ENCODE data around the gene ALG1. TPM values are rescaled to one million over a fixed set of nuclear protein-coding genes. Genes with fewer than 3 reads are reported as not detected.
"Not testable (repeated sequence)": the region's sequence is repeated elsewhere in the genome, so short reads cannot be mapped to it uniquely, and the experiment has no call there.

Gene ALG1
- total and polyA plus RNA-seq, 5 donors from 2014 or later: 13.4 to 38.8 (median 34.0) TPM

DNA sequence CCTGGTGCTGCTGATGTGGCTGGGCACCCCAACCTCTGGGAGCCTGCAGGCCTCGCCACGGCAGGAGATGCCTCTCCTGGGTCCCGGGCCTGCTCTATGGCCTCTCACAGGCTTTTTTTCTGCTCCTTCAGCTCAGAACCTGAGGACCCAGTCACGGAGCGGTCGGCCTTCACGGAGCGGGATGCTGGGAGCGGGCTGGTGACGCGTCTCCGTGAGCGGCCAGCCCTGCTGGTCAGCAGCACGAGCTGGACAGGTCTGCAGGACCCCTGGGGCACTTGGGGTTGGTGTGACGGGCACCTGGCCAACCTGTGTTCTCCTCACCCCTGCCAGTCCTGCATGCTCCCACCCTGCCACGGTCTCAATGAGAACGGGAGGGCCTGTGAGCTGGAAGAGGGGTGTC lies 7.0 kb downstream of the ALG1 start:
- H3K4me1 ChIP-seq (ENCODE audit: control insufficient read depth, insufficient read depth, low read length, poor library complexity, severe bottlenecking): no peaks in the 10 kb centered on the region
- Mint-ChIP-seq H3K9me3 (no peaks in the 10 kb centered on the region), H3K27ac (no peak overlapping the region), H3K4me3 (no peak overlapping the region), H3K27me3 (no peaks in the 10 kb centered on the region), H3K4me1 (peaks cover 3 to 14% (median 8%) of the 10 kb centered on the region in 4 donors), H3K36me3 (peaks cover 28% of the 10 kb centered on the region)
- ATAC-seq (ENCODE audit: low read depth in 2 of 2): no peak
- peaks cover 37% of the 10 kb centered on the region for H3K36me3 ChIP-seq (ENCODE audit: control insufficient read depth, insufficient read depth, low read length)
- no peaks in the 10 kb centered on the region for H3K27me3 ChIP-seq (ENCODE audit: control insufficient read depth, insufficient read depth, low read length)
- no peak overlapping the region for H3K27ac ChIP-seq (ENCODE audit: insufficient read depth, low read length, poor library complexity, severe bottlenecking)
- no peaks in the 10 kb centered on the region for H3K9me3 ChIP-seq (ENCODE audit: control insufficient read depth in 2 of 2, low read length in 2 of 2)
- DNase-seq: no peak
- H3K4me3 ChIP-seq (ENCODE audit: low read depth, low read length): no peak overlapping the region

DNA sequence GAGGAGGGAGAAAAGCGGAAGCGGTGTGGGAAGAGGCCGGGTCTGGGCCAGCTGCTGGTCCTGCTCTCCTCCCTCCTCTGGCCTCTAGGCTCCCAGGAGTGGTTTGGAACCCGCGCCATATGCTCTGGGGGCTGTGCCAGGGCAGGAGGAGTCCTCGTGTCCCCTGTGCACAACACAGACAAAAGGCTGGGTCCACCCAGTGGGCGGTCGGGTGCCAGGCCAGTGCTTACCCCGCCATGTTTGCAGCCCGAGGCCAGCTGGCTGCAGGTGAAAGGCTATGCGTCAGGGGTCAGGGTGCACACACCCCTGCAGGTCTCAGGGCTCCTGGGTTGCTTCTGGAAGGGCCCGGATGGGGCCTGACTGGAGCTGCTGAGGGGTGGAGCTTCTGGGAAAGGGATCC lies 8.8 kb downstream of the ALG1 start:
- H3K9me3 Mint-ChIP-seq; H3K27ac ChIP-seq (ENCODE audit: insufficient read depth, low read length, poor library complexity, severe bottlenecking); H3K4me3 Mint-ChIP-seq; ATAC-seq (ENCODE audit: low read depth in 2 of 2); H3K27me3 ChIP-seq (ENCODE audit: control insufficient read depth, insufficient read depth, low read length); H3K9me3 ChIP-seq (ENCODE audit: control insufficient read depth in 2 of 2, low read length in 2 of 2); H3K27ac Mint-ChIP-seq; H3K4me1 ChIP-seq (ENCODE audit: control insufficient read depth, insufficient read depth, low read length, poor library complexity, severe bottlenecking); H3K4me3 ChIP-seq (ENCODE audit: low read depth, low read length); H3K27me3 Mint-ChIP-seq; DNase-seq; H3K4me1 Mint-ChIP-seq: not testable (repeated sequence)
- H3K36me3 ChIP-seq (ENCODE audit: control insufficient read depth, insufficient read depth, low read length): peaks cover 33% of the 10 kb centered on the region
- peaks cover 32% of the 10 kb centered on the region for H3K36me3 Mint-ChIP-seq

DNA sequence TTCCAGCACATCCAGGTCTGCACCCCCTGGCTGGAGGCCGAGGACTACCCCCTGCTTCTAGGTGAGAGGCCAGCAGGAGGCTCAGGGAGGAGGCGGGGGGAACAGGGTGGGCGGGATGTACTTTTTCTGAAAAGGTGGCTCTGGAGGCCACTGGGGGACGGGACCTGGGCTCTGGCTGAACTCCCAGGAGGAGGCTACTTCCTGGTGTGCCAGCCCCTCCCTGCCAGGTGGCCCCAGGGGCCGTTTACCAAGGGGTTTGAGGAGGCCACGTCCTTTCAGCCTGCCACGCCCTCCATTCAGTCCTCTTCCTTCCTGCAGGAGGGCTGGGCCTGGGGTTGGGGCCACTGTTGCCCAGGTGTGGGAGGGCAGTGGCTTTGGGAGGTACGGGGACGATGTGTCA lies 9.4 kb downstream of the ALG1 start:
- H3K27me3 ChIP-seq (ENCODE audit: control insufficient read depth, insufficient read depth, low read length); H3K27me3 Mint-ChIP-seq; H3K27ac Mint-ChIP-seq; H3K4me3 Mint-ChIP-seq; H3K4me1 Mint-ChIP-seq; H3K9me3 ChIP-seq (ENCODE audit: control insufficient read depth in 2 of 2, low read length in 2 of 2); H3K9me3 Mint-ChIP-seq; H3K27ac ChIP-seq (ENCODE audit: insufficient read depth, low read length, poor library complexity, severe bottlenecking); DNase-seq; H3K4me1 ChIP-seq (ENCODE audit: control insufficient read depth, insufficient read depth, low read length, poor library complexity, severe bottlenecking); ATAC-seq (ENCODE audit: low read depth in 2 of 2); H3K4me3 ChIP-seq (ENCODE audit: low read depth, low read length): not testable (repeated sequence)
- peaks cover 30% of the 10 kb centered on the region for H3K36me3 ChIP-seq (ENCODE audit: control insufficient read depth, insufficient read depth, low read length)
- H3K36me3 Mint-ChIP-seq: peaks cover 29% of the 10 kb centered on the region

DNA sequence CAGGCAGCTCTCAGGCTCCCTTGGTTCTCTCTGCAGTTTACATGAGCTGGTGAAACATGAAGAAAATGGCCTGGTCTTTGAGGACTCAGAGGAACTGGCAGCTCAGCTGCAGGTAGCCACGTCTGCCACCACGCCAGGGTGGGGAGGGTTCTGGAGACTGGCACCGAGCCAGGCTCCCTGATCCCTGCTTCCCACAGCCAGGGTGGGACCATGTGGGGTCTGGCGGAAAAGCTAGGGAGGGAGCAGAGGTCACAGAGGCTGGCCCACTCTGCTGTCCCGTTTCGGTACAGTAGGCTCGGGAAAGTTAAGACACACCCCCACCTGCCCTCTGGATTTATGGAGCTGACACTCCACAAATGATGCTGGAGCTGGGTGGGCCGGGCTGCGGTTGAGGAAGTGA lies 12.0 kb downstream of the ALG1 start:
- not testable (repeated sequence) for DNase-seq; H3K27me3 Mint-ChIP-seq; ATAC-seq (ENCODE audit: low read depth in 2 of 2); H3K4me1 Mint-ChIP-seq; H3K4me3 ChIP-seq (ENCODE audit: low read depth, low read length); H3K9me3 Mint-ChIP-seq; H3K27me3 ChIP-seq (ENCODE audit: control insufficient read depth, insufficient read depth, low read length); H3K27ac ChIP-seq (ENCODE audit: insufficient read depth, low read length, poor library complexity, severe bottlenecking); H3K4me1 ChIP-seq (ENCODE audit: control insufficient read depth, insufficient read depth, low read length, poor library complexity, severe bottlenecking); H3K9me3 ChIP-seq (ENCODE audit: control insufficient read depth in 2 of 2, low read length in 2 of 2); H3K4me3 Mint-ChIP-seq
- Mint-ChIP-seq H3K36me3 (peaks cover 25% of the 10 kb centered on the region), H3K27ac (peak overlapping the region in 1 of 3 donors; percentile 84)
- peaks cover 17% of the 10 kb centered on the region for H3K36me3 ChIP-seq (ENCODE audit: control insufficient read depth, insufficient read depth, low read length)

DNA sequence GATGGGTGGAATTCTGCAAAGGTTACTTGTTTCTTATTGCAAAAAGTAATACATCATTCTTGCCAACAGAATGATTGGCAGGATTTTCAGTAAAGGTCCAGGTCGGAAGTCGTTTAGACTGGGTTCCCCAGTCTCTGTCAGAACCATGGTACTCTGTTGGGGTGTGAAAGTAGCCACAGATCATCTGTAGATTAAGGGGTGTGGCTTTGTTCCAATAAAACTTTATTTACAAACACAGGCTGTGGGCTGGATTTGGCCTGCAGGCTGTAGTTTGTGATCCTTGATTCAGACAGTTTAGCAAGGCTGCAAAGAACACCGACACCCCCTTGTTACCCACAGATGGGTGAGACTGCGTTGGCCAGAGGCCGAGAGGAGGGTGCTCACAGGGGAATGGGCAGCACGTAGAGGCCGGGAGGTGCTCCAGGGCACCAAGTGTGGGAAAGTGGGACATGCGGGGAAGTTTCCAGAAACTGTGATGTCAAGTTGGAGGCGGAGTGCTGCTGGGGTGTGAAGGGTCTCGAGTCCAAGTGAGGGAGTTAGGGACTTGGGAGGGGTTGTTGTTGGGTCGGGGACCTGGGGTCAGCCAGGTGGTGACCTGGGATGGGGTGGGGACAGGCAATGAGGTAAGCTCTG lies 12.6 kb downstream of the ALG1 start:
- peak overlapping the region in 2 of 3 donors; percentile 82 to 84 for H3K27ac Mint-ChIP-seq
- not testable (repeated sequence) for H3K27me3 Mint-ChIP-seq; H3K4me1 Mint-ChIP-seq; H3K27me3 ChIP-seq (ENCODE audit: control insufficient read depth, insufficient read depth, low read length); H3K4me3 ChIP-seq (ENCODE audit: low read depth, low read length); H3K27ac ChIP-seq (ENCODE audit: insufficient read depth, low read length, poor library complexity, severe bottlenecking); H3K4me1 ChIP-seq (ENCODE audit: control insufficient read depth, insufficient read depth, low read length, poor library complexity, severe bottlenecking); H3K9me3 ChIP-seq (ENCODE audit: control insufficient read depth in 2 of 2, low read length in 2 of 2); H3K4me3 Mint-ChIP-seq; H3K9me3 Mint-ChIP-seq; DNase-seq; ATAC-seq (ENCODE audit: low read depth in 2 of 2)
- H3K36me3 ChIP-seq (ENCODE audit: control insufficient read depth, insufficient read depth, low read length): peaks cover 14% of the 10 kb centered on the region
- peaks cover 25% of the 10 kb centered on the region for H3K36me3 Mint-ChIP-seq

DNA sequence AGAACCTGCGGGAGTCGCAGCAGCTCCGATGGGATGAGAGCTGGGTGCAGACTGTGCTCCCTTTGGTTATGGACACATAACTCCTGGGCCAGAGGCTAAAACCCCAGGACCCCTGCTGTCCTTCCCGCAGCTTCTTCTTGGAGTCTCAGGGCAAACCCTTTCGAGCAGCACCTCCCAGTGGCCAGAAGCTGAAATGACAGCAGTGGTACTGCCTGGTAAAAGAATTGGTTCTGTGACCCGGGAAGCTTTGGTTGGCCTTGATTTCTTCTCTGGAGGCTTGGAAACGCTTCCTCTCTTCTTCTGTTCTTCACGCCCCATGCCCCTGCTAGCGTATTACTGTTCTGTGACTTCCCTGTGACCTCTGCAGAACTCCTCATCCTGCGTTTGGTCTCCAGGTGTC lies 13.2 kb downstream of the ALG1 start:
- not testable (repeated sequence) for H3K4me3 ChIP-seq (ENCODE audit: low read depth, low read length); H3K4me1 Mint-ChIP-seq; H3K36me3 ChIP-seq (ENCODE audit: control insufficient read depth, insufficient read depth, low read length); H3K27me3 Mint-ChIP-seq; H3K4me3 Mint-ChIP-seq; H3K27me3 ChIP-seq (ENCODE audit: control insufficient read depth, insufficient read depth, low read length); H3K9me3 ChIP-seq (ENCODE audit: control insufficient read depth in 2 of 2, low read length in 2 of 2); ATAC-seq (ENCODE audit: low read depth in 2 of 2); H3K27ac ChIP-seq (ENCODE audit: insufficient read depth, low read length, poor library complexity, severe bottlenecking); H3K4me1 ChIP-seq (ENCODE audit: control insufficient read depth, insufficient read depth, low read length, poor library complexity, severe bottlenecking); H3K9me3 Mint-ChIP-seq
- H3K36me3 Mint-ChIP-seq: peaks cover 23% of the 10 kb centered on the region
- DNase-seq: peak; percentile 32 to 66 (median 53)
- H3K27ac Mint-ChIP-seq: peak overlapping the region in 1 of 3 donors; percentile 27

DNA sequence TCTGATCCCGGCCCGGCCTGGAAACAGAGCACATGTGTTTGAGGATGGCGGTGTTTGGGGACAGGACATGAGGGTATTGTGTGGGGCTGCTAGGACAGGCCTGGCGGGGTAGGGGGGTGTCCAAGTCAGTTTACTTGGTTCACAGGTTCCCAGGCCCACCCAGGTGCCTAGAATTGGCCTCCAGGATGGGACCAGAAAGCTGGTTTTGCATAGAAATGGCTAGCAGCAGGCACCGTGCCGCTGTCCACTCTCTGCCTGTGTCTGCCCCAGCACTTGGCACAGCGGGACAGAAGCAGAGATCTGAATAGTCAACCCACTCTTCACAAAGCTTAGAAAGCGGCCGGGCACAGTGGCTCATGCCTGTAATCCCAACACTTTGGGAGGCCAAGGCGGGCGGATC lies 14.1 kb downstream of the ALG1 start:
- H3K36me3 Mint-ChIP-seq: peaks cover 22% of the 10 kb centered on the region

DNA sequence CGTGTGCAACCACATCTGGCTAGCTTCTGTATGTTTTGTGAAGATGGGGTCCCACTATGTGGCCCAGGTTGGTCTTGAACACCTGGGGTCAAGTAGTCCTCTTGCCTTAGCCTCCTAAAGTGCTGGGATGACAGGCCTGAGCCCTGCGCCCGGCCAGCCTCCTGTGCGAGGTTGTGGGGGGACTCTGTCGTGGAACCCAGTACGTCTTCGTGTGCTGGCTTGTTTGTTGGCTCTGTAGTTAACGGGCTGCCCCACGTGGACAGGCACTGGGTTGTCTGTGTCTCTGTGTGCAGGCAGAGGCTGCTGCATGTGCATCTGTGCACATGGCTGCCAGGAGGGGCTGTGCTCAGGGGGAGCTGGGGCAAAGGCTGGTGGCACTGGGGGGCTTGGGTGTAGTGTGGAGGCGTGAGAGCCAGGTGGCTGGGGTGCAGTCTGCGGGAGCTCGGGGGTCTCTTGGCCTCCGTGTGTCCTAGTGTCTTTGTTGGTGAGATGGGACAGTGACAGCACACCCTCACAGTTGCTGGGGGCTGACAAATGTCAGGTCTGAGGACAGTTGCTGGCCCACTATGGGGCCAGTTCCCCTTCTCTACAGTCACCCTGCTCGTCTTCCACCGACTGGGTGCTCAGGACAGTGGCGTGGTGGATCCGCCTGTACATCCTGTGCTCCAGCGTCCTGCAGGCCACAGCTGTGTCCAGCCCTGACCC lies 16.6 kb downstream of the ALG1 start:
- not testable (repeated sequence) for H3K27ac Mint-ChIP-seq; ATAC-seq (ENCODE audit: low read depth in 2 of 2); H3K4me3 ChIP-seq (ENCODE audit: low read depth, low read length)

More for the DNA sequence above, 14.1 kb downstream of the ALG1 start:
- not testable (repeated sequence) for DNase-seq; H3K4me3 ChIP-seq (ENCODE audit: low read depth, low read length); H3K27ac ChIP-seq (ENCODE audit: insufficient read depth, low read length, poor library complexity, severe bottlenecking); H3K4me1 Mint-ChIP-seq; H3K4me3 Mint-ChIP-seq; H3K9me3 ChIP-seq (ENCODE audit: control insufficient read depth in 2 of 2, low read length in 2 of 2); H3K27me3 ChIP-seq (ENCODE audit: control insufficient read depth, insufficient read depth, low read length); H3K27me3 Mint-ChIP-seq; H3K27ac Mint-ChIP-seq; H3K4me1 ChIP-seq (ENCODE audit: control insufficient read depth, insufficient read depth, low read length, poor library complexity, severe bottlenecking); H3K36me3 ChIP-seq (ENCODE audit: control insufficient read depth, insufficient read depth, low read length); H3K9me3 Mint-ChIP-seq; ATAC-seq (ENCODE audit: low read depth in 2 of 2)

More for the DNA sequence above, 16.6 kb downstream of the ALG1 start:
- peaks cover 26% of the 10 kb centered on the region for H3K36me3 Mint-ChIP-seq
- not testable (repeated sequence) for H3K27me3 ChIP-seq (ENCODE audit: control insufficient read depth, insufficient read depth, low read length); H3K27ac ChIP-seq (ENCODE audit: insufficient read depth, low read length, poor library complexity, severe bottlenecking); H3K4me1 ChIP-seq (ENCODE audit: control insufficient read depth, insufficient read depth, low read length, poor library complexity, severe bottlenecking); H3K27me3 Mint-ChIP-seq; H3K4me3 Mint-ChIP-seq; H3K9me3 Mint-ChIP-seq; DNase-seq; H3K4me1 Mint-ChIP-seq; H3K36me3 ChIP-seq (ENCODE audit: control insufficient read depth, insufficient read depth, low read length); H3K9me3 ChIP-seq (ENCODE audit: control insufficient read depth in 2 of 2, low read length in 2 of 2)

Measured in CD4-positive, CD25-positive, alpha-beta regulatory T cell (primary cell).